Measurements from ENCODE around the gene KAT14.

DNA sequence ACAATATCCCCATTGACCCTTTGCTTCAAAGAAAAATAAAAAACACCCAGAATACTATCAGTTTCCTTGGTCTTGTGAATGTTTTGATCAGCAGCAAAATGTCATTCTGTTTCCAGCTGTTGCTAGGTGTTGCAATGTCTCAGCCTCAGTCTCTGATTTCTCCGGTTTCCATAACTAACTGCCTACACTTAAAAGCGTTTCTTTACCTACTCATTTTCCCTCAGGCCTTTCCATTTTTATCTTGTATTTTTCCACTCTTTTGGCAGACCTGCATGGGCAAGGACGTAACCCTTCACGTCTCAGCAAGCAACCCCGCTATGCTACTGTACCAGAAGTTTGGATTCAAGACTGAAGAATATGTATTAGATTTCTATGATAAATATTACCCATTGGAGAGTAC lies 49.4 kb downstream of the KAT14 start:
- no peak for TF ChIP-seq POLR2A (IDR thresholded peaks at IDR 0.05)
- no peak for TF ChIP-seq CTCF (IDR thresholded peaks at IDR 0.05)

Measured in breast epithelium (tissue), 3 donors.